GM15510 (cell line): Measurements from ENCODE around the gene RPA4.

Experiments
- POLR2A ChIP-seq: IDR thresholded peaks from 3 replicates; pipeline ENCODE4 v1.6.1; 2011; ENCODE audit warnings: borderline replicate concordance; ENCODE audit not compliant: insufficient read length; ENCODE audit errors: extremely low read depth

Gene RPA4, protein sequence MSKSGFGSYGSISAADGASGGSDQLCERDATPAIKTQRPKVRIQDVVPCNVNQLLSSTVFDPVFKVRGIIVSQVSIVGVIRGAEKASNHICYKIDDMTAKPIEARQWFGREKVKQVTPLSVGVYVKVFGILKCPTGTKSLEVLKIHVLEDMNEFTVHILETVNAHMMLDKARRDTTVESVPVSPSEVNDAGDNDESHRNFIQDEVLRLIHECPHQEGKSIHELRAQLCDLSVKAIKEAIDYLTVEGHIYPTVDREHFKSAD

DNA sequence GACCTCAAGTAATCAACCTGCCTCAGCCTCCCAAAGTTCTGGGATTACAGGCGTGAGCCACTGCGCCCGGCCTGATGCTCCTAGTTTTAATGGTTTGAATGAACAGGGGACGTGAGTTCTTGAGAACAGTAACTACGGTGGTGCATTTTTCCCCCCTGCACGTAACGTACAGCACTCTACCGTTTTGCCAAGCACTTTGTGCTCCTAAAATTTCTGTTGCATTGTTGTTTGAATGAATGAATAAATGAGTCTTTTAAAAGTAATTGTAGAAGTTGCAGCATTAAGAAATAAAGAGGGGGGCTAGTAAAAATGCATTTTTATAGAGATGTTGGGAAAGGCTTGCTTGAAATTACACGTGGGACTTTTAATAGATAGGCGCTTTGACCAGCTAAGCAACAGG lies at the start of gene RPA4:
RPA4 (plus strand) TSS at position 301 of the 400 bp plus-strand sequence. CDS start 403 bp downstream, outside the sequence.
- no peak for TF ChIP-seq POLR2A

DNA sequence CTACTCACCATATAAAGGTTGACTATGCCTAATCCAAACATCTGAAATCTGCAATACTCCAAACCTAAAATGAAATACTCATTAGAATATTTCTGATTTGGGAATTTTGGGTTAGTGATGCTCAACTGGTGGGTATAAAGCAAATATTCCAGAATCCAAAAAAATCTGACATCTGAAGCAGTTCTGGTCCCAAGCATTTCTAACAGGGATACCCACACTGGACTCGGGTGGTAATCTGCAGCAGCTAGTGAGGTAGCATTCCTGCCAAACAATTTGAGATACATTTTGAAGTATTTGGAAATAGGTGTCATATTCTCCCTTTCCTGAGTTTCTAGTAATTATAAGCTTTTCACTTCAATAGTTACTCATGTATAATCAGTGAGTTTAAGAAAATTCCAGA lies 49.6 kb upstream of the RPA4 start:
- no peak for TF ChIP-seq POLR2A

DNA sequence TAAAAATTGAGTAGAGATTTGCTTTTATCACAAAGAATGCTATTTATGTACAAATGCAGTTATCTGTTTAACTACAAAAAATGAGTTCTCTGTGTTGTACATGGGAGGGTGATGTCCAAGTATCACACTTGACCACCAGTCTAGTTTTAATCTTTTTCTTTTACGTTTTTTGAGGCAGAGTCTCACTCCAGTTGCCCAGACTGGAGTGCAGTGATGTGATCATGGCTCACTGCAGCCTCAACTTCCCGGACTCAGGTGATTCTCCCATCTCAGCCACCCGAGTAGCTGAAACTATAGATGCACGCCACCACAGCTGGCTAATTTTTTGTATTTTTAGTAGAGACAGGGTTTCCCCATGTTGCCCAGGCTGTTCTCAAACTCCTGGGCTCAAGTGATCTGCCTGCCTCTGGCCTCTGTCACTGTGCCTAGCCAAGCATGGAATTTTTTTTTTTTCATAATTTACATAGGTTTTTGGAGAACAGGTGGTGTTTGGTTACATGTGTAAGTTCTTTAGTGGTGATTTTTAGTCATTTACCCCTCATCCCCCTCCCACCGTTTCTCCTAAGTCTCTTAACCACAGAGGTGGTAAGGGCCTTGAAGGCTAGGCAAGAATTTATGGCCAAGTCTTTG lies 47.9 kb upstream of the RPA4 start:
- no peak for TF ChIP-seq POLR2A

DNA sequence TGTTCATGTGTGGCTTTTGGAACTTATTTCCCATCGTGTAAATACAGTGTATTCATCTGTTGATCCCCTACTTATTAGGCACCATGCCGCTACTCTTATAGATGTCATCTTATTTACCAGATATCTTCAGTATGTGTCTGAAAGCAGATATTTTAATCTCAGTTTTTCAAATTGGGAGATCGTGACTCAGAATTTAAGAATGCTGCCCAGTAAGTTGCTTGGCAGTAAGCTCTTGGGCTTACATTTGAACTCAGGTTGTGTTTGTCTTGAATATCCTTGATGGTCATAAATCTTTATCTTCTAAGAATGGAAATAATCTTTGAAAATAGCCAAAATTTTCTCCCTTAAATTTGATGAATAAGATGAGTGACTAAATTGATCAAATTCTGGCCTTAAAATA lies 45.9 kb upstream of the RPA4 start:
- no peak for TF ChIP-seq POLR2A

DNA sequence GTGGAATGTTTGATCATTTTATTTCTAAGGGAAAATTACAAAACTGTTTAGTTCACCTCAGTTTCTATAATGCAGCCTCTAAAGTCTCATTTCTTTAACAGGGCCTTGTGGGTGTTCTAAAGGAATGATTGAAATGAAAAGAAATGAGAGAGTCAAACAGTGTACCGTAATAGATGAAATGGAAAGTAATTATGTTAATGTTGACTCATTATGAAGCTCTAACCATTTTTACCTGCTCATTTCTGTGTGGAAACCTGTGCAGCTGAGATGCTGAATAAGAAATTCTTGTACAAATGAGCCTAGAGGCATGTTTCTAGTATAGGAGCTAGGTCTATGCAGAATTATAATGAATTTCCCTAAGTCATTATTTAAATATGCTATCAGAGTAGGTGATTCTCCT lies 45.2 kb upstream of the RPA4 start:
- TF ChIP-seq POLR2A: no peak

DNA sequence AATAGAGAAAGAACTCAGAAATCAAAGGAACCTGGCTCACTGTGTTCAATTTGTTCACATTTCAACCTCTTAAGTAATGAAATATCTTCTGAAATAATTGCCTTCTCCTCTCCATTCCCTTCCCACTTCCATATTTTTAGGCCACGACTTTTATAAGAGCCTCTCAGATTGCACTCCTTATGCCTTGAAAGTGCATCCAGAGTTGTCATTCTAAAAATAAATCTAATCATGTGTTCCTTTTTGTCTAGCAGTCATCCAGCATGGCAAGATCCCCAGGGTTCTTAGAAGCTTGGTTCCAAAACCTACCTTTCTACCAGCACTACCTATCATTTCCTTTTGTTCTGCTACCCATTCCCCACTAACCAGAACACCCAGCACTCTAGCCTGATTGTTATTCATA lies 42.4 kb upstream of the RPA4 start:
- TF ChIP-seq POLR2A: no peak

DNA sequence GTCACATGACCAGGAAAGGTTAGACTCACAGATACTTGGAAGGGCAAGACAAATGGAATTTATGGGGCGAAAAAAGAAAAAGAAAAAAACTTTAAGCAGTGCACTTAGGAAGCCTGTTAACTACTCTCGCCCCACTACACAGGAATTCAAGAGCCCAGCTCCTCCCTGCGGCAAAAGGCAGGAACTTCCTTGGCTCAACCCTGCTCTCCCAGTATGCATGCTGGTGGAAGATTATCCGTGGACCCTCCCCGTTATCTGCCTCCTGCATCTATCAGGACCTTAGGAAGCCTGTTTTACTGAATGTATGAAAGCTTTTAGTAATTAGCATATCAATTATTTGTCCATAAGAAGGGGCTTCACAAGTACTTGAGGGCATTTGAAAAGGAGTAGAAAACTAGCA lies 40.1 kb upstream of the RPA4 start:
- no peak for TF ChIP-seq POLR2A

DNA sequence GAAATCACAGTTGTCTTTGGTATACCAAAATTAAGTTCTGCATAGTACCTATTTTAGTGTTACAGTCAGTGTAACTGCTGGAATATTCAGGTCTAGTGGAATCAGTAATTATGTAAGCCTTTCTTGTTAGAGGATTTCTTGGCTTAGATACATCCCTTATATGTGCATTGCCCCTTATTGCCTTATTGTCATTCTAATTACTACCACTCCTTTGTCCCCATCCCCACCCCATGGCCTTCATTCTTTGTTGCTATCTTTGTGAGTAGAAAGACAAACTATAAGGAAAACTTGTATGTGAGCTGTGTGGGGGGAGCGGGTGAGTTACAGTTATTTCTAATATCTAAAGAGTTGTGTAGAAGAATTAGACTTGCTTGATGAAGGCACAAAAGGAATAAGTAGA lies 36.9 kb upstream of the RPA4 start:
- no peak for TF ChIP-seq POLR2A

DNA sequence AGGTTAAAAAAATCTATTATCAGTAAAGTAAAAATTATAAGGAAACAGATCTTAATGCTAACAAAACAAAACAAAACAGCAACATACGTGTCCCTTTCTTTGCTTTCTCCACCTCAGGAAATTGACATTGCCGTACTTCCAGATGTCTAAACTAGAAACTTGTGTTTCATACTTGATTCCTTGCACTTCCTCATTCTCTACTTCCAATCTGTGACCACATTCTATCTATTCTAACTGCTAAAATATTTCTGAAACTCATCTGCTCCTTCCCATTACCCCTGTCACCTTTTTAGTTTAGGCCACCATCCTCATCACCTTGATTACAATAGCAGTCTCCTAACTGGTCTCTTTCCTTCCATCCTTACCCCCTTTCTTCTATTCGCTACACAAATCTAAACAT lies 22.5 kb upstream of the RPA4 start:
- no peak for TF ChIP-seq POLR2A

DNA sequence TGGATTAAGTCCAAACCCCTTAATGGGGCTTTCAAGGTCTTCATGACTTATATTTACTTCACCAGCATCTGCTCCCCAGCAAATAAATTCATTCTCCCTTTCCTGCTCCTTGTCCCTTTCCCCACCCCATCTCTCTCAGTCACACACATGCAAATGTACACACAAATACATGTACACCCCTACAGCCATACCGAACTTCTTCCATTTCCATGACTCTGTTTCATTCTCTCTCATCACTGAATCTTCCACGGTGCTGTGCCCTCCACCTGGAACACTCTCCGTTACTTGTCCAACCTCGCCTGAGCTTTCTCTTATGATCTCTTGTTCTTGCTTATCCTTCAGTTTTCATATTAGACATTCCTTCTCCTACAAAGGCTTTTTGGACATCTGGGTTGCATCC lies 22.0 kb upstream of the RPA4 start:
- no peak for TF ChIP-seq POLR2A

DNA sequence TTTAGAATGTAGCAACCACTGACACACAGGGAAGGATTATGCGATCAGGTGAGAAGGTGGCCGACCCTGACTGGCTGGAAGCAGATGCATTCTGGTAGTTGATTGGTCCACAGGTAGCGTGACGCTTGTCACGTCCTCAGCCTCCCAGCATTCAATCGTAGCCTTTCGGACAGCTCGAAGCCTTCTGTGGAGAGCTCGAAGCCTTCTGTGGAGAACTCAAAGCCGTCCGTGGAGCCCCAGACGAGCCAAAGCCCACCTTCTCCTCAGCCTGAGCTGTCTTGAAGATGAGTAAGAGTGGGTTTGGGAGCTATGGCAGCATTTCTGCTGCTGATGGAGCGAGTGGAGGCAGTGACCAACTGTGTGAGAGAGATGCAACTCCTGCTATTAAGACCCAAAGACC lies 319 bp downstream of the RPA4 start:
- TF ChIP-seq POLR2A: no peak

DNA sequence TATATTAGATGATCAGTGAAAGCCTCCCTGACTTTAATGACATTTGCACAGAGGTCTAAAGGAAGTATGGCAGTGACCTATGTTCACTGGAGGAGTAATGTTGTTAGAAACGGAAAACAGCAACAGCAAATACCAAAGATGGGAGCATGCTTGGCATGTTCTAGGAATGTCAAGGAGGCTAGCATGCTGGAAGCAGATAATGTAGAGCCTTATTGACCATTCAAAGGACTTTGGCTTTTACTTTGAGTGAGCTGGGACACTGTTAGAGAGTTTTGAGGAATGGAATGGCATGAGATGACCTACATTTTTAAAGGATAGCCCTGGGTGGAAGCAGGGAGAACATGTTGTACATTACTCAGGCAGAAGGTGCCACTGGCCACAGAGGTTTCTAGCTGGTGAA lies 6.0 kb downstream of the RPA4 start:
- TF ChIP-seq POLR2A: no peak

DNA sequence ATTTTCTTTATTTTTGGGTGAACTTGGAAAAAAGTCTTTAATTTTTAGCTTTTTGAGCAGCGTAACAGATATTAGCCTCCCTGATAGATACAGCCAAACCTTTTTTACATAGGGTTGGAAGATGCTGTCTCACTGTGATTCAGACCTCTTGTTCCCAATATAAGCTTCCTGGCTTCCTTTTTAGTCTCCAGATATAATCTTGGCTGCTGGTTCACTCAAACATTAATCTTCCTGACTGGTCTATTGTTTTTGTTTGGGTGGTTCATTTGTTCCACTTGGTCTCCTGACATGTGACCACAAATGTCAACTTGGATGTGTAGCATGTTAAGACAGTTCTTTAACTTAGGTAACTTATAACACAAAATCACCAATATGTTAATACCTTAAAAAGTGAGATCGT lies 23.0 kb downstream of the RPA4 start:
- TF ChIP-seq POLR2A: no peak

DNA sequence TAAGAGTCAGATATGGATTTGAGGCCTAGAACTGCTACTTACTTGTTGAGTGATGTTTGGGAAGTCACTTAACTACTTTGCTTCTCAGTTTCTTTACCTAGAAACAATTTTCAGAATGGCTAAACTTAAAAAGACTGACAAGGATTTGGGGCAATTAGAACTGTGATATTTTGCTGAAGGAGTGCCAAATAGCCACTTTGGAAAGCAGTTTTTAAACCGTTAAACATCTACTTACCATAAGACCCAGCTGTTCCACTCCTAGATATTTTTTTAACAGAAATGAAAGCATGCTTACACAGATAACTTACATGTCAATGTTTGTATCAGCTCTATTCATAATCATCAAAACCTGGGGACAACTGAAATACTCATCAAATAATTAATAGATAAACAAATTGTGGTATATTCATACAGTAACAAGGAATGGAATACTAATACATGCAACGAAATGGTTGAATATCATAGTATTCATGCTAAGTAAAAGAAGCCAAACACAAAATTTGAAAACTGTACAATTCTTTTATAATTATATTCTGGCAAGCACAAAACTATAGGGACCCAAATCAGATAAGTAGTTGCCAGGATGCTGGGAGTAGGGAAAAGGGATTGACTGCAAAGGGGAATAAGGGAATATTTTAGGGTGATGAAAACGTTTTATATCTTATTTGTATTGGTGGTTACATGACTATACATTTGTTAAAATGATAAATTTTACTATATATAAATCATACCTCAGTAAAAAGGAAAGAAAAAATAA lies 24.0 kb downstream of the RPA4 start:
- TF ChIP-seq POLR2A: no peak

DNA sequence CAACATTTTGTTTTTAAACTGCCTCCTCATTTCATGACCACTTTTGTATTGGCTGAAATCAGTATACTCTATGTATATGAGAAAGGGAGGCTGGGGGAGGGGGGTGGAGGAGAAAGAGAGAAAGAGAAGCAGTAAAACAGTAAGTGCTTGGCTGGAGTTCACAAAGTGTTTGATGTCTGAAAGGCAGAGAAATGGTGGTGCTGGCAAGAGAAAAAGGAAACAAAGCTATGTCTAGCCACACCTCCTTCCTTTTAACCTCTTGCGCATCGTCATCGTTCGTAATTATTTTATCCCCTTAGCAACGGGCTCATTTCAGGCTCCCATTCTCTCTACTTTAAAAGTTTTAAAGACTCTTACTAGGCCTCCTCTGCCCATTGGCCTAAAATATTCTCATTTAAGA lies 25.6 kb downstream of the RPA4 start:
- TF ChIP-seq POLR2A: no peak

DNA sequence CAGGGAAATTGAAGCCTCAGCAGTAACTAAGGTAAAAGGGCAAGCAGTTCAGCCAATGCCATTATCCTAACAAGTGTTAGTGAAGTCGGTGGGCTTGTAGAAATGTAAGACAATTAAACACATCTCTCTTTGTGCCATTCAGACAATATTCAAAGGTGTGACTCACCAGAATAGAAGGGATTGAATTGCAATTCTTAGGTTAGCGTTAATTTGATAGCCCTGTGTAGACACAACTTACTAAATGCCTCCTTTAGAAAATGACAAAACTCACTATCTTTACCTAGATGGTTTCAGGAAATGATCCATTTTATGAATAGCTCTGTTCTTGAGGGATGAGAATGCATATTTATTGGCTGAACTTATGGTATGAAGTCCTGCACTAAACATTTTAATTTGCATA lies 35.2 kb downstream of the RPA4 start:
- TF ChIP-seq POLR2A: no peak

DNA sequence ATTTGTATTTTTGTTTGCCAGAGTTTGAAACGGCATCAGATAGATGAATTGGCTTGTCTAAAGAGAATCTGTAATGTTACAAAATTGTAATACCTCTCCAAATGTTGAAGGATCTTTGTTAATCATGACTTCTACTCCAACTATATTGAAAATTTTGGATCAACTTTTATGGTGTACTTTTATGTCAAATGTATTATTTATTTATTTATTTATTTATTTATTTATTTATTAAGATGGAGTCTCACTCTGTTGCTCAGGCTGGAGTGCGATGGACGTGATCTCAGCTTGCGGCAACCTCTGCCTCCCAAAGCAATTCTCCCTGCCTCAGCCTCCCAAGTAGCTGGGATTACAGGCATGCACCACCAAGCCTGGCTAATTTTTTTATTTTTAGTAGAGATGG lies 36.0 kb downstream of the RPA4 start:
- no peak for TF ChIP-seq POLR2A

DNA sequence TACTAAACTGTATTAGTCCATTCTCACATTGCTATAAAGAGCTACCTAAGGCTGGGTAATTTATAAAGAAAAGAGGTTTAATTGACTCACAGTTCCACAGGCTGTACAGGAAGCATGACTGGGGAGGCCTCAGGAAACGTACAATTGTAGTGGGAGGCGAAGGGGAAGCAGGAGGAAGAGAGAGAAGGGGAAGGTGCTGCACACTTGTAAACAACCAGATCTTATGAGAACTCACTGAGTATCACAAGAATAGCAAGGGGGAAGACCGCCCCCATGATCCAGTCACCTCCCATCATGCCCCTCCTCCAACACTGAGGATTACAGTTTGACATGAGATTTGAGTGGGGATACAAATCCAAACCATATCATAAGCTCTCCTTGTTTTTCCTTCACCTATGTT lies 40.9 kb downstream of the RPA4 start:
- no peak for TF ChIP-seq POLR2A
